ENCODE results near the gene SCML1.

GRCh38 chrX:17801431-17801830 is 64.1 kb downstream of the SCML1 start:
- no peak for TF ChIP-seq CTCF (tag by site-specific recombination; IDR thresholded peaks at IDR 0.05)
- no peak for TF ChIP-seq ZNF132 (tag by site-specific recombination; IDR thresholded peaks at IDR 0.05; ENCODE audit: borderline replicate concordance)
